Liver (tissue), 9 donors: ENCODE results near the gene EBF3. TPM values are rescaled to one million over a fixed set of nuclear protein-coding genes. Genes with fewer than 3 reads are reported as not detected.

Source experiments
- DNase-seq: peaks from one replicate; pipeline ENCODE4 v3.0.0-alpha.2; 2017; ENCODE audit warnings: low spot score
- H3K27ac ChIP-seq, 2 donors: one replicate each; pipeline ENCODE4 v1.7.0; 2013; ENCODE audit warnings: inconsistent platforms in 2 of 2, low read length in 2 of 2, control low read depth in 1 of 2, low read depth in 1 of 2, mild to moderate bottlenecking in 1 of 2
- H3K27me3 ChIP-seq, 4 donors: one replicate each; pipeline versions ENCODE4 v1.6.1 to v1.7.0; 2013; ENCODE audit warnings: low read length in 3 of 4, inconsistent platforms in 1 of 4, mild to moderate bottlenecking in 1 of 4, moderate library complexity in 1 of 4; ENCODE audit not compliant: control insufficient read depth in 4 of 4, insufficient read depth in 4 of 4
- H3K36me3 ChIP-seq, 4 donors: one replicate each; pipeline versions ENCODE4 v1.6.1 to v1.7.0; 2013; ENCODE audit warnings: low read length in 3 of 4, mild to moderate bottlenecking in 3 of 4, low read depth in 1 of 4, moderate library complexity in 1 of 4; ENCODE audit not compliant: control insufficient read depth in 4 of 4, insufficient read depth in 3 of 4
- H3K4me1 ChIP-seq, 4 donors: one replicate each; pipeline versions ENCODE4 v1.6.1 to v1.7.0; 2013; ENCODE audit warnings: low read length in 3 of 4, mild to moderate bottlenecking in 3 of 4, moderate library complexity in 1 of 4; ENCODE audit not compliant: control insufficient read depth in 4 of 4, insufficient read depth in 4 of 4
- H3K4me3 ChIP-seq, 3 donors: one replicate each; pipeline versions ENCODE4 v1.6.1 to v1.7.0; 2013; ENCODE audit warnings: low read length in 3 of 3, control low read depth in 1 of 3, low read depth in 1 of 3, mild to moderate bottlenecking in 1 of 3
- H3K9ac ChIP-seq, 2 donors: one replicate each; pipeline ENCODE4 v1.7.0; 2013; ENCODE audit warnings: low read length in 2 of 2, mild to moderate bottlenecking in 2 of 2, moderate library complexity in 2 of 2, control low read depth in 1 of 2, low read depth in 1 of 2
- H3K9me3 ChIP-seq, 4 donors: one replicate each; pipeline versions ENCODE4 v1.6.1 to v1.7.0; 2013; ENCODE audit warnings: low read length in 3 of 4; ENCODE audit not compliant: control insufficient read depth in 4 of 4
- EGR1 ChIP-seq, 2 donors: IDR thresholded peaks; 2 replicates each; pipeline ENCODE4 v1.6.1; 2016 to 2018; ENCODE audit warnings: antibody characterized with exemption in 2 of 2, low read depth in 2 of 2
- FOXA1 ChIP-seq: IDR thresholded peaks from 2 replicates; pipeline ENCODE4 v1.6.1; 2016; ENCODE audit warnings: antibody characterized with exemption
- FOXA2 ChIP-seq: IDR thresholded peaks from 2 replicates; pipeline ENCODE4 v1.6.1; 2016; ENCODE audit warnings: antibody characterized with exemption
- GABPA ChIP-seq, 2 donors: IDR thresholded peaks in 1 of 2; conservative IDR thresholded peaks in 1 of 2; 2 replicates each; pipeline ENCODE4 v1.6.1; 2016; ENCODE audit warnings: antibody characterized with exemption in 2 of 2, mild to moderate bottlenecking in 1 of 2, moderate library complexity in 1 of 2
- HNF4A ChIP-seq, 2 donors: conservative IDR thresholded peaks; 2 replicates each; pipeline ENCODE4 v1.6.1; 2016; ENCODE audit warnings: antibody characterized with exemption in 2 of 2, mild to moderate bottlenecking in 2 of 2
- JUND ChIP-seq, 2 donors: IDR thresholded peaks; 2 replicates each; pipeline ENCODE4 v1.6.1; 2016; ENCODE audit warnings: antibody characterized with exemption in 2 of 2
- NR2F2 ChIP-seq: IDR thresholded peaks from 2 replicates; pipeline ENCODE4 v1.6.1; 2016; ENCODE audit warnings: antibody characterized with exemption
- RAD21 ChIP-seq, 2 donors: IDR thresholded peaks; 2 replicates each; pipeline ENCODE4 v1.6.1; 2016; ENCODE audit warnings: antibody characterized with exemption in 2 of 2, mild to moderate bottlenecking in 2 of 2
- RXRA ChIP-seq, 2 donors: IDR thresholded peaks; 2 replicates each; pipeline ENCODE4 v1.6.1; 2017 to 2018; ENCODE audit warnings: antibody characterized with exemption in 2 of 2, mild to moderate bottlenecking in 1 of 2
- TAF1 ChIP-seq: conservative IDR thresholded peaks from 2 replicates; pipeline ENCODE4 v1.6.1; 2016; ENCODE audit warnings: antibody characterized with exemption, mild to moderate bottlenecking
- WGBS: extraction: QIAGEN DNeasy Blood & Tissue Kit; methylation state at CpG from one replicate; pipeline ENCODE4 v1.1.7; 2013; 5-methylcytosine and 5-hydroxymethylcytosine counted together
- polyA plus RNA-seq, 2 donors: library from polyadenylated mRNA; stranded (reverse) in 1 of 2; unstranded in 1 of 2; fragments of 200-250 nt in 1 of 2; fragments of >200 nt in 1 of 2; fragmentation: Nextera tagmentation in 1 of 2; extraction: Ambion mirVana in 1 of 2; gene quantifications; one replicate each; pipeline versions ENCODE4 v1.2.1 to v1.2.3, GENCODE V29; 2013 to 2015
- total RNA-seq, 2 donors: library from RNA; depleted of rRNA; stranded (reverse); fragments of >200 nt; gene quantifications; one replicate each; pipeline ENCODE4 v1.2.3, GENCODE V29; 2014
- TF ChIP-seq, protein P1 (sequence below): fragments of 150-350 bp; IDR thresholded peaks from 2 replicates; pipeline ENCODE4 v1.5.1; 2017; ENCODE audit warnings: improper control_type of control experiment, low read depth, low read length; ENCODE audit not compliant: missing input control
- TF ChIP-seq, protein P2 (sequence below): IDR thresholded peaks from 2 replicates; pipeline ENCODE4 v1.6.1; 2016; ENCODE audit warnings: antibody characterized with exemption, mild to moderate bottlenecking
- TF ChIP-seq, protein P3 (sequence below): IDR thresholded peaks from 2 replicates; pipeline ENCODE4 v1.6.1; 2016; ENCODE audit warnings: antibody characterized with exemption
- TF ChIP-seq, protein P4 (sequence below): IDR thresholded peaks from 2 replicates; pipeline ENCODE4 v1.6.1; 2016; ENCODE audit warnings: antibody characterized with exemption
- donor health status: healthy.
- donor health status: healthy.
- donor health status: healthy.
- donor health status: healthy.
- donor health status: healthy.

The EBF3 gene
- total and polyA plus RNA-seq, 4 donors, result 0.02 to 0.08 TPM; not detected in 2

DNA sequence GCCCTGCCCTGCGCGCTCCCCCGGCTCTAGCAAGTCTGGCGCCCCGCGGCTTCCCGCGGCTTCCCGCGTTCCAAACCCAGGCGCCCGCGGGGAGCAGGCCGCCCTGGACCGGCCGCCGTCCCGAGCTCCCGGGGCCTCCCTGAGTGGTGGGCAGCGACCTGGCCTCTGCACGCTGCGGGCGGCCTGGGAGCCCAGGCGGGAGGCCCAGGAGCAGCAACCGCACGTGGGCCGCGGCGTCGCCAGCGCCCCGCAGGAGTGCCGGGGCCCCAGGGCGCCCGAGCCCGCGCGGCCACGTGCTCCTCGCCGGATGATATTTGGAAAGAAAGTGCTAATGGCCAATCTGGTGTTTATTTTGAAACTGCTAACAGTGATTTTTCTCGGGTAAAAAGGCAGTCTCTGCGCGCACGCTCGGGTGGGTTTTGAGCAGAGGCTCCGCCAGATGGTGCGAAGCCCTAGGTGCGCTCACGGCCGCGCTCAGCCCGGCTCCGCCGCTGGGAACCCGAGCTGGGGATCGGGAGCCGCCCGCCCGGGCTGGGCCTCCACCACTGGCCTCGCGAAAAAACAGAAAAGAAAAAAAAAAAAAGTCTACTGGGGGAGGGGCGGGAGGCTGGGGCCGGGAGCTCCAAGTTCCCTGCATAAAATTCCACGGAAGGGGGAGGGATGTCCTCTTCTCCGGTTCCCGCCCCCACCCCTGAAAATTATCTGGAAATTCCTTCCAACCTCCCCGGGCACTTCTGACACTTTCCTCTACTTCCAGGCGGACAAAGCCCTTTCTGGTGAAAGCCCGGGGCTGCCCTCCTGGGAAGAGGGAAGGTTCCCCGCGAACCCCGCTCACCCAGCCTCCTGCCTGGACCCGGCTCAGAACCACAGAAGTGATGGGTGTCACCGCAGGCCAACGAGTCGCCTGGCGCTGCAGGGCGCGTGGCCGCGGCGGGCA, 4.3 kb downstream of the EBF3 start:
- no peak overlapping the region for H3K9ac ChIP-seq
- TF ChIP-seq EGR1 (IDR thresholded peaks at IDR 0.05; ENCODE audit: low read depth in 2 of 2) (no peak), FOXA1 (no peak), RAD21 (IDR thresholded peaks at IDR 0.05) (no peak), TAF1 (no peak), JUND (IDR thresholded peaks at IDR 0.05) (no peak), FOXA2 (no peak), HNF4A (conservative IDR thresholded peaks at IDR 0.05) (no peak), NR2F2 (no peak), GABPA (IDR thresholded peaks at IDR 0.05 in 1 of 2, conservative IDR thresholded peaks at IDR 0.05 in 1 of 2) (no peak), RXRA (IDR thresholded peaks at IDR 0.05) (no peak)
- TF ChIP-seq, protein P1, sequence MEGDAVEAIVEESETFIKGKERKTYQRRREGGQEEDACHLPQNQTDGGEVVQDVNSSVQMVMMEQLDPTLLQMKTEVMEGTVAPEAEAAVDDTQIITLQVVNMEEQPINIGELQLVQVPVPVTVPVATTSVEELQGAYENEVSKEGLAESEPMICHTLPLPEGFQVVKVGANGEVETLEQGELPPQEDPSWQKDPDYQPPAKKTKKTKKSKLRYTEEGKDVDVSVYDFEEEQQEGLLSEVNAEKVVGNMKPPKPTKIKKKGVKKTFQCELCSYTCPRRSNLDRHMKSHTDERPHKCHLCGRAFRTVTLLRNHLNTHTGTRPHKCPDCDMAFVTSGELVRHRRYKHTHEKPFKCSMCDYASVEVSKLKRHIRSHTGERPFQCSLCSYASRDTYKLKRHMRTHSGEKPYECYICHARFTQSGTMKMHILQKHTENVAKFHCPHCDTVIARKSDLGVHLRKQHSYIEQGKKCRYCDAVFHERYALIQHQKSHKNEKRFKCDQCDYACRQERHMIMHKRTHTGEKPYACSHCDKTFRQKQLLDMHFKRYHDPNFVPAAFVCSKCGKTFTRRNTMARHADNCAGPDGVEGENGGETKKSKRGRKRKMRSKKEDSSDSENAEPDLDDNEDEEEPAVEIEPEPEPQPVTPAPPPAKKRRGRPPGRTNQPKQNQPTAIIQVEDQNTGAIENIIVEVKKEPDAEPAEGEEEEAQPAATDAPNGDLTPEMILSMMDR, result no peak
- TF ChIP-seq, protein P2, sequence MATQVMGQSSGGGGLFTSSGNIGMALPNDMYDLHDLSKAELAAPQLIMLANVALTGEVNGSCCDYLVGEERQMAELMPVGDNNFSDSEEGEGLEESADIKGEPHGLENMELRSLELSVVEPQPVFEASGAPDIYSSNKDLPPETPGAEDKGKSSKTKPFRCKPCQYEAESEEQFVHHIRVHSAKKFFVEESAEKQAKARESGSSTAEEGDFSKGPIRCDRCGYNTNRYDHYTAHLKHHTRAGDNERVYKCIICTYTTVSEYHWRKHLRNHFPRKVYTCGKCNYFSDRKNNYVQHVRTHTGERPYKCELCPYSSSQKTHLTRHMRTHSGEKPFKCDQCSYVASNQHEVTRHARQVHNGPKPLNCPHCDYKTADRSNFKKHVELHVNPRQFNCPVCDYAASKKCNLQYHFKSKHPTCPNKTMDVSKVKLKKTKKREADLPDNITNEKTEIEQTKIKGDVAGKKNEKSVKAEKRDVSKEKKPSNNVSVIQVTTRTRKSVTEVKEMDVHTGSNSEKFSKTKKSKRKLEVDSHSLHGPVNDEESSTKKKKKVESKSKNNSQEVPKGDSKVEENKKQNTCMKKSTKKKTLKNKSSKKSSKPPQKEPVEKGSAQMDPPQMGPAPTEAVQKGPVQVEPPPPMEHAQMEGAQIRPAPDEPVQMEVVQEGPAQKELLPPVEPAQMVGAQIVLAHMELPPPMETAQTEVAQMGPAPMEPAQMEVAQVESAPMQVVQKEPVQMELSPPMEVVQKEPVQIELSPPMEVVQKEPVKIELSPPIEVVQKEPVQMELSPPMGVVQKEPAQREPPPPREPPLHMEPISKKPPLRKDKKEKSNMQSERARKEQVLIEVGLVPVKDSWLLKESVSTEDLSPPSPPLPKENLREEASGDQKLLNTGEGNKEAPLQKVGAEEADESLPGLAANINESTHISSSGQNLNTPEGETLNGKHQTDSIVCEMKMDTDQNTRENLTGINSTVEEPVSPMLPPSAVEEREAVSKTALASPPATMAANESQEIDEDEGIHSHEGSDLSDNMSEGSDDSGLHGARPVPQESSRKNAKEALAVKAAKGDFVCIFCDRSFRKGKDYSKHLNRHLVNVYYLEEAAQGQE, result no peak
- TF ChIP-seq, protein P3, sequence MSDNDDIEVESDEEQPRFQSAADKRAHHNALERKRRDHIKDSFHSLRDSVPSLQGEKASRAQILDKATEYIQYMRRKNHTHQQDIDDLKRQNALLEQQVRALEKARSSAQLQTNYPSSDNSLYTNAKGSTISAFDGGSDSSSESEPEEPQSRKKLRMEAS, result no peak
- TF ChIP-seq, protein P4, sequence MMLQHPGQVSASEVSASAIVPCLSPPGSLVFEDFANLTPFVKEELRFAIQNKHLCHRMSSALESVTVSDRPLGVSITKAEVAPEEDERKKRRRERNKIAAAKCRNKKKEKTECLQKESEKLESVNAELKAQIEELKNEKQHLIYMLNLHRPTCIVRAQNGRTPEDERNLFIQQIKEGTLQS, result no peak
- peaks cover 21 to 43% (median 28%) of the 10 kb centered on the region in 4 donors for H3K4me1 ChIP-seq
- H3K27me3 ChIP-seq, result peaks cover 8 to 45% (median 24%) of the 10 kb centered on the region in 4 donors
- 9% methylated on average over 83 of the region's 83 CpGs for WGBS
- H3K9me3 ChIP-seq, result peaks cover 0 to 3% (median 0%) of the 10 kb centered on the region in 4 donors
- H3K36me3 ChIP-seq, result no peaks in the 10 kb centered on the region
- DNase-seq, result no peak
- H3K4me3 ChIP-seq, result no peak overlapping the region
- H3K27ac ChIP-seq, result no peak overlapping the region
